ENCODE measurements around the gene SCAMP5.

Gene SCAMP5

DNA sequence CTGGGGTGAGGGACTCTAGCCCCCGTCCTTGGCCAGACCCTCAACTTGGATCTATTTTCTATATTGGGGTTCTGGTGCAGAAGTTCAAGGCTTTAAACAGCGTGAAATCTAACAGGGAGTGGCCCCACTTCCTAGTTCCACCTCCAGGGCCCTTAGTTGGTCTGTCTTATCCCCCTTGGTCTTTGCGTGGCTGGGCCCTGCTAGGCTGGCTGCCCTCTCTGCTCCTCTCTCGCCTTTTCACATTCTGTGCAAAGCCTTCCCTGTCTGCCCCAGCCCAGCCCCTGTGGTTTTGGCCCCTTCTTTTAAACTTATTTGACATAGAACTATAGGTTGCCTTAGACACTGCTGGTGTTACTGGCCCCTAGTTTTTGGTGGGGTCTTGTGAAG lies 33.6 kb downstream of the SCAMP5 start:
- WGBS, result 77% methylated on average over 3 of the region's 4 CpGs
- peaks cover 11% of the 10 kb centered on the region for H3K4me1 ChIP-seq (ENCODE audit: control insufficient read depth, insufficient read depth, low read depth, low read length)
- peaks cover 33% of the 10 kb centered on the region for H3K79me1 ChIP-seq (replicated peaks; ENCODE audit: low read length, poor library complexity, severe bottlenecking)
- H3K27ac ChIP-seq (ENCODE audit: low read length, poor library complexity, severe bottlenecking), result no peak overlapping the region
- peaks cover 4 to 28% of the 10 kb centered on the region in 2 experiments for H3K36me3 ChIP-seq (ENCODE audit: control insufficient read depth in 1 of 2, insufficient read depth in 2 of 2, low read depth in 1 of 2, low read length in 2 of 2)
- no peak overlapping the region for H3K14ac ChIP-seq (ENCODE audit: low read length in 2 of 2)
- H2BK120ac ChIP-seq (ENCODE audit: low read depth, low read length), result no peak overlapping the region
- peak overlapping the region; percentile 60 for H2BK15ac ChIP-seq (ENCODE audit: low read depth, poor library complexity, severe bottlenecking)
- no peak overlapping the region for H2AFZ ChIP-seq (ENCODE audit: low read depth, low read length)
- H2BK12ac ChIP-seq (ENCODE audit: low read length in 2 of 2), result no peak overlapping the region
- peak overlapping the region; percentile 72 for H3K9ac ChIP-seq (ENCODE audit: low read length)
- H2BK5ac ChIP-seq (ENCODE audit: low read depth, low read length, poor library complexity, severe bottlenecking), result no peak overlapping the region
- H4K91ac ChIP-seq (ENCODE audit: low read length), result no peak overlapping the region
- H4K8ac ChIP-seq (ENCODE audit: low read length), result no peak overlapping the region
- no peak overlapping the region for H3K4ac ChIP-seq (ENCODE audit: low read depth in 1 of 2, low read length in 2 of 2)
- H3K4me2 ChIP-seq (ENCODE audit: low read length, poor library complexity, severe bottlenecking), result no peak overlapping the region
- DNase-seq, result no peak
- H3K9me3 ChIP-seq (ENCODE audit: control insufficient read depth, low read length), result no peaks in the 10 kb centered on the region
- no peak overlapping the region for H3K4me3 ChIP-seq (ENCODE audit: insufficient read depth in 1 of 2, low read depth in 1 of 2, low read length in 2 of 2)
- H3K23ac ChIP-seq (ENCODE audit: low read length in 2 of 2), result no peak overlapping the region
- H3K18ac ChIP-seq (ENCODE audit: low read depth in 1 of 2, low read length in 2 of 2), result no peak overlapping the region
- no peaks in the 10 kb centered on the region for H3K27me3 ChIP-seq (ENCODE audit: control insufficient read depth in 1 of 2, insufficient read depth in 1 of 2, low read length in 2 of 2)
- no peak overlapping the region for H2AK5ac ChIP-seq (ENCODE audit: low read length, severe bottlenecking)

DNA sequence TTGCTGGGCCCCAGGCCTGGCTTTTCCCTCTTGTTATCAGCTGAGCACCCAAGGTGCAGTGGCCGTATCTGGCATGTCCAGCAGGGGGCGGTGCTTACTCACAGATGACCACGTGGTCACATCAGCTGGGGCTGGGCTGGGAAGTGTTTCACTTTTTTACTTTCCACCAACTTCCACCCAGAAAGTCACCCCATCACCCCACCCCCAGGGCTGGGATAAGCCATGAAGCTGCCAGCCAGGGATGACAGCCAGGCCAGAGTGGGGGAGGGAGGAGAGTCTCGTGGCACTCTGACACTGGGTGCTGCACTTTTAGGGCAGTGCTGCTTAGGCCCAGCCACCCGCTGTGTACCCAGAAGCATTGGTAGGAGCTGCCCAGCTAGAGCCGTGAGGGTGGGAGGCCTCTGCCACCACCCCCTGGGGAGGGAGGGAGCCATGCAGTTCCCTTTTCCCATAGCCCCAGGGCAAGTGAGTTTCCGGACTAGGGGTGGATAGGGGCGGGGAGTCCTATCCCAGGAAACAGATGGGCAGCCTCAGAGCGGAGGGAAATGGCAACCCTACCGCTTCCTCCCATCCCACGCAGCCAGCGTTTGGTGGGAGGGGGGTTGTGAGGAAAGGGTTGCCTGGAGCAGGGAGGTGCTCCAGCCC lies 34.1 kb downstream of the SCAMP5 start:
- peak; percentile 85 for DNase-seq
- Histone ChIP-seq H3K79me1 (replicated peaks; ENCODE audit: low read length, poor library complexity, severe bottlenecking) (peaks cover 36% of the 10 kb centered on the region), H3K4ac (ENCODE audit: low read depth in 1 of 2, low read length in 2 of 2) (peak overlapping the region; percentile 29 to 77), H3K36me3 (ENCODE audit: control insufficient read depth in 1 of 2, insufficient read depth in 2 of 2, low read depth in 1 of 2, low read length in 2 of 2) (peaks cover 4 to 29% of the 10 kb centered on the region in 2 experiments), H3K23ac (ENCODE audit: low read length in 2 of 2) (no peak overlapping the region), H2BK120ac (ENCODE audit: low read depth, low read length) (peak overlapping the region; percentile 69), H2AK5ac (ENCODE audit: low read length, severe bottlenecking) (no peak overlapping the region), H2AFZ (ENCODE audit: low read depth, low read length) (peak overlapping the region; percentile 47), H2BK5ac (ENCODE audit: low read depth, low read length, poor library complexity, severe bottlenecking) (no peak overlapping the region), H3K4me3 (ENCODE audit: insufficient read depth in 1 of 2, low read depth in 1 of 2, low read length in 2 of 2) (peak overlapping the region; percentile 22 to 48), H4K91ac (ENCODE audit: low read length) (peak overlapping the region; percentile 55), H3K4me2 (ENCODE audit: low read length, poor library complexity, severe bottlenecking) (peak overlapping the region; percentile 59), H2BK12ac (ENCODE audit: low read length in 2 of 2) (peak overlapping the region; percentile 19 to 51), H3K14ac (ENCODE audit: low read length in 2 of 2) (peak overlapping the region in 1 of 2 experiments; percentile 74), H3K9ac (ENCODE audit: low read length) (peak overlapping the region; percentile 72), H3K9me3 (ENCODE audit: control insufficient read depth, low read length) (no peaks in the 10 kb centered on the region), H4K8ac (ENCODE audit: low read length) (peak overlapping the region; percentile 89), H3K27ac (ENCODE audit: low read length, poor library complexity, severe bottlenecking) (no peak overlapping the region), H3K18ac (ENCODE audit: low read depth in 1 of 2, low read length in 2 of 2) (peak overlapping the region; percentile 75 to 86), H3K27me3 (ENCODE audit: control insufficient read depth in 1 of 2, insufficient read depth in 1 of 2, low read length in 2 of 2) (no peaks in the 10 kb centered on the region), H2BK15ac (ENCODE audit: low read depth, poor library complexity, severe bottlenecking) (peak overlapping the region; percentile 4), H3K4me1 (ENCODE audit: control insufficient read depth, insufficient read depth, low read depth, low read length) (peaks cover 11% of the 10 kb centered on the region)
- WGBS, result 48% methylated on average over 9 of the region's 12 CpGs

- peak overlapping the region; percentile 89 for H4K8ac ChIP-seq (ENCODE audit: low read length)
- peak overlapping the region; percentile 29 to 77 for H3K4ac ChIP-seq (ENCODE audit: low read depth in 1 of 2, low read length in 2 of 2)
- H3K23ac ChIP-seq (ENCODE audit: low read length in 2 of 2), result no peak overlapping the region
- peaks cover 37% of the 10 kb centered on the region for H3K79me1 ChIP-seq (replicated peaks; ENCODE audit: low read length, poor library complexity, severe bottlenecking)
- H3K4me2 ChIP-seq (ENCODE audit: low read length, poor library complexity, severe bottlenecking), result no peak overlapping the region
- peak overlapping the region; percentile 76 for H4K91ac ChIP-seq (ENCODE audit: low read length)
- H3K18ac ChIP-seq (ENCODE audit: low read depth in 1 of 2, low read length in 2 of 2), result peak overlapping the region in 1 of 2 experiments; percentile 86
- 63% methylated on average over 2 of the region's 2 CpGs for WGBS
- DNase-seq, result peak; percentile 10
- H3K36me3 ChIP-seq (ENCODE audit: control insufficient read depth in 1 of 2, insufficient read depth in 2 of 2, low read depth in 1 of 2, low read length in 2 of 2), result peaks cover 4 to 29% of the 10 kb centered on the region in 2 experiments
- H3K9ac ChIP-seq (ENCODE audit: low read length), result peak overlapping the region; percentile 72
- H2BK15ac ChIP-seq (ENCODE audit: low read depth, poor library complexity, severe bottlenecking), result peak overlapping the region; percentile 4
- no peak overlapping the region for H2BK5ac ChIP-seq (ENCODE audit: low read depth, low read length, poor library complexity, severe bottlenecking)
- no peaks in the 10 kb centered on the region for H3K27me3 ChIP-seq (ENCODE audit: control insufficient read depth in 1 of 2, insufficient read depth in 1 of 2, low read length in 2 of 2)
- no peak overlapping the region for H2AK5ac ChIP-seq (ENCODE audit: low read length, severe bottlenecking)
- no peak overlapping the region for H3K14ac ChIP-seq (ENCODE audit: low read length in 2 of 2)
- peak overlapping the region; percentile 47 for H2AFZ ChIP-seq (ENCODE audit: low read depth, low read length)
- peak overlapping the region; percentile 69 for H2BK120ac ChIP-seq (ENCODE audit: low read depth, low read length)
- H3K27ac ChIP-seq (ENCODE audit: low read length, poor library complexity, severe bottlenecking), result no peak overlapping the region
- H3K9me3 ChIP-seq (ENCODE audit: control insufficient read depth, low read length), result no peaks in the 10 kb centered on the region
- peak overlapping the region in 1 of 2 experiments; percentile 48 for H3K4me3 ChIP-seq (ENCODE audit: insufficient read depth in 1 of 2, low read depth in 1 of 2, low read length in 2 of 2)
- H2BK12ac ChIP-seq (ENCODE audit: low read length in 2 of 2), result peak overlapping the region; percentile 19 to 32
- H3K4me1 ChIP-seq (ENCODE audit: control insufficient read depth, insufficient read depth, low read depth, low read length), result peaks cover 11% of the 10 kb centered on the region
Observed at GRCh38 chr15:75030023-75030413, 34.7 kb downstream of the SCAMP5 start.

GRCh38 chr15:75030424-75030823 lies 35.1 kb downstream of the SCAMP5 start:
- Histone ChIP-seq H2AK5ac (ENCODE audit: low read length, severe bottlenecking) (no peak overlapping the region), H3K36me3 (ENCODE audit: control insufficient read depth in 1 of 2, insufficient read depth in 2 of 2, low read depth in 1 of 2, low read length in 2 of 2) (peaks cover 4 to 29% of the 10 kb centered on the region in 2 experiments), H2BK5ac (ENCODE audit: low read depth, low read length, poor library complexity, severe bottlenecking) (no peak overlapping the region), H4K8ac (ENCODE audit: low read length) (peak overlapping the region; percentile 76), H3K9me3 (ENCODE audit: control insufficient read depth, low read length) (no peaks in the 10 kb centered on the region), H3K4me2 (ENCODE audit: low read length, poor library complexity, severe bottlenecking) (no peak overlapping the region), H3K23ac (ENCODE audit: low read length in 2 of 2) (no peak overlapping the region), H3K4ac (ENCODE audit: low read depth in 1 of 2, low read length in 2 of 2) (no peak overlapping the region), H2BK12ac (ENCODE audit: low read length in 2 of 2) (peak overlapping the region; percentile 19 to 32), H3K14ac (ENCODE audit: low read length in 2 of 2) (no peak overlapping the region), H3K18ac (ENCODE audit: low read depth in 1 of 2, low read length in 2 of 2) (peak overlapping the region in 1 of 2 experiments; percentile 13), H3K27me3 (ENCODE audit: control insufficient read depth in 1 of 2, insufficient read depth in 1 of 2, low read length in 2 of 2) (no peaks in the 10 kb centered on the region), H4K91ac (ENCODE audit: low read length) (peak overlapping the region; percentile 76), H3K9ac (ENCODE audit: low read length) (no peak overlapping the region), H2AFZ (ENCODE audit: low read depth, low read length) (no peak overlapping the region), H2BK120ac (ENCODE audit: low read depth, low read length) (no peak overlapping the region), H3K4me3 (ENCODE audit: insufficient read depth in 1 of 2, low read depth in 1 of 2, low read length in 2 of 2) (peak overlapping the region in 1 of 2 experiments; percentile 48), H3K4me1 (ENCODE audit: control insufficient read depth, insufficient read depth, low read depth, low read length) (peaks cover 11% of the 10 kb centered on the region), H2BK15ac (ENCODE audit: low read depth, poor library complexity, severe bottlenecking) (no peak overlapping the region), H3K27ac (ENCODE audit: low read length, poor library complexity, severe bottlenecking) (no peak overlapping the region), H3K79me1 (replicated peaks; ENCODE audit: low read length, poor library complexity, severe bottlenecking) (peaks cover 34% of the 10 kb centered on the region)
- DNase-seq, result no peak
- WGBS, result 94% methylated on average over 4 of the region's 4 CpGs

All from mesenchymal stem cell (in vitro differentiated cells and primary cell).